HG03342 (cell line): ENCODE results near the gene NPIPB9.

Experiments
- ATAC-seq: cut with Tn5 transposase; IDR thresholded peaks from one replicate; pipeline ENCODE4 v1.9.1; 2021; ENCODE audit warnings: mild to moderate bottlenecking, moderate library complexity; ENCODE audit not compliant: unreplicated experiment

NPIPB9 gene

GRCh38 chr16:28821874-28822519 is 70.4 kb downstream of the NPIPB9 start:
- ATAC-seq, result no peak
